GM12878 (cell line): Measurements from ENCODE around the gene MT1X. TPM values are rescaled to one million over a fixed set of nuclear protein-coding genes. Genes with fewer than 3 reads are reported as not detected.

ENCODE experiments used
- ATAC-seq: fragments of 200-7000 bp; cut with Tn5 transposase; 3 replicates; pipeline ENCODE4 v1.9.1; 2020; ENCODE audit warnings: mild to moderate bottlenecking, moderate library complexity
- BruUV-seq: library from RNA; stranded (reverse); fragments of 400-500 nt; replicated peaks from 2 replicates; lab custom pipeline; 2021; lab: Mats Ljungman, UMichigan
- CTCF ChIA-PET: fragments of 300-600 bp; sonication (Branson Sonifier 250); formaldehyde crosslinking; extraction: SDS; loops from one replicate; lab custom pipeline; 2021; ENCODE audit warnings: inconsistent platforms; lab: Yijun Ruan, JAX
- POLR2A ChIA-PET: fragments of 350-600 bp; formaldehyde crosslinking; extraction: SDS; loops from one replicate; lab custom pipeline; 2021; ENCODE audit warnings: inconsistent platforms; lab: Charles Lee
- RAD21 ChIA-PET: fragments of 300-600 bp; sonication (Branson Sonifier 250); formaldehyde crosslinking; loops from one replicate; lab custom pipeline; 2023; ENCODE audit warnings: antibody characterized with exemption; ENCODE audit not compliant: unreplicated experiment; lab: Charles Lee
- SMC1A ChIA-PET: fragments of 300-600 bp; sonication (Branson Sonifier 250); formaldehyde crosslinking; loops from one replicate; lab custom pipeline; 2023; ENCODE audit not compliant: unreplicated experiment, uncharacterized antibody; lab: Charles Lee
- DNase-seq: peaks from one replicate; pipeline ENCODE4 v3.0.0-alpha.2; 2011; ENCODE audit warnings: low read depth, low spot score
- FAIRE-seq: peaks from 3 replicates; lab custom pipeline; 2011; peaks lifted over from hg19 to GRCh38; lab: Jason Lieb, UNC
- H2AFZ ChIP-seq: 2 replicates; pipeline ENCODE4 v1.6.0; 2011; ENCODE audit warnings: low read depth, low read length, control low read depth; ENCODE audit not compliant: control insufficient read depth
- H3K27ac ChIP-seq: 2 replicates; pipeline ENCODE4 v1.5.1; 2011; ENCODE audit warnings: control low read depth; ENCODE audit not compliant: control insufficient read depth, insufficient read depth
- H3K27me3 ChIP-seq, 2 experiments: replicated peaks in 1 of 2; 2 replicates each; pipeline versions ENCODE4 v1.6.0 to v1.6.1; 2011; ENCODE audit warnings: low read length in 1 of 2; ENCODE audit not compliant: control insufficient read depth in 2 of 2, insufficient read depth in 2 of 2
- H3K36me3 ChIP-seq, 2 experiments: 2 replicates each; pipeline ENCODE4 v1.5.1; 2011; ENCODE audit warnings: low read length in 1 of 2; ENCODE audit not compliant: control insufficient read depth in 2 of 2, insufficient read depth in 2 of 2
- H3K4me1 ChIP-seq: 2 replicates; pipeline ENCODE4 v1.6.1; 2011; ENCODE audit warnings: mild to moderate bottlenecking, low read length, moderate library complexity, mixed read lengths; ENCODE audit not compliant: control insufficient read depth, insufficient read depth
- H3K4me2 ChIP-seq: 2 replicates; pipeline ENCODE4 v1.6.0; 2011; ENCODE audit warnings: control low read depth; ENCODE audit not compliant: control insufficient read depth, insufficient read depth
- H3K4me3 ChIP-seq: fragments of 200-600 bp; sonication (generic); 2 replicates; pipeline ENCODE4 v1.5.1; 2016
- H3K79me2 ChIP-seq: 2 replicates; pipeline ENCODE4 v1.6.0; 2011; ENCODE audit warnings: low read length; ENCODE audit not compliant: control insufficient read depth, insufficient read depth
- H3K9ac ChIP-seq: 2 replicates; pipeline ENCODE4 v1.8.0; 2011; ENCODE audit warnings: low read length, control low read depth, mixed read lengths; ENCODE audit not compliant: control insufficient read depth, insufficient read depth
- H3K9me3 ChIP-seq: replicated peaks from 3 replicates; pipeline ENCODE4 v1.5.1; 2011; ENCODE audit warnings: mild to moderate bottlenecking, low read length; ENCODE audit not compliant: control insufficient read depth, insufficient read depth
- H4K20me1 ChIP-seq: 2 replicates; pipeline ENCODE4 v1.6.0; 2011; ENCODE audit not compliant: control insufficient read depth, insufficient read depth
- BCL3 ChIP-seq: IDR thresholded peaks from 2 replicates; pipeline ENCODE4 v1.6.1; 2011; ENCODE audit warnings: borderline replicate concordance, low read depth, mild to moderate bottlenecking, moderate library complexity, low read length; ENCODE audit not compliant: insufficient read depth, poor library complexity, severe bottlenecking
- CHD1 ChIP-seq: IDR thresholded peaks from 2 replicates; pipeline ENCODE4 v1.6.1; 2012; ENCODE audit warnings: low read depth, low read length, improper control_type of control experiment
- DPF2 ChIP-seq: fragments of 450-650 bp; IDR thresholded peaks from 2 replicates; pipeline ENCODE4 v1.6.1; 2017; ENCODE audit warnings: mild to moderate bottlenecking
- MXI1 ChIP-seq: fragments of 150-350 bp; IDR thresholded peaks from 2 replicates; pipeline ENCODE4 v1.6.1; 2011; ENCODE audit warnings: low read depth, mild to moderate bottlenecking, inconsistent platforms, low read length, improper control_type of control experiment
- PML ChIP-seq: IDR thresholded peaks from 2 replicates; pipeline ENCODE4 v1.6.1; 2012; ENCODE audit warnings: low read length, inconsistent platforms
- RAD51 ChIP-seq: fragments of 450-650 bp; IDR thresholded peaks from 2 replicates; pipeline ENCODE4 v1.6.1; 2016; ENCODE audit warnings: moderate library complexity, mild to moderate bottlenecking, inconsistent platforms
- RB1 ChIP-seq: fragments of 450-650 bp; formaldehyde crosslinking; IDR thresholded peaks from 2 replicates; pipeline ENCODE4 v1.6.1; 2017; ENCODE audit warnings: mild to moderate bottlenecking, borderline replicate concordance
- RBBP5 ChIP-seq: fragments of 200-600 bp; sonication (generic); conservative IDR thresholded peaks from 2 replicates; pipeline ENCODE4 v1.6.1; 2016
- RCOR1 ChIP-seq: conservative IDR thresholded peaks from 2 replicates; pipeline ENCODE4 v1.6.1; 2012; ENCODE audit warnings: low read depth, low read length, improper control_type of control experiment
- RUNX3 ChIP-seq: IDR thresholded peaks from 2 replicates; pipeline ENCODE4 v1.6.1; 2012; ENCODE audit warnings: low read length, inconsistent platforms
- SMARCA5 ChIP-seq: fragments of 450-650 bp; IDR thresholded peaks from 2 replicates; pipeline ENCODE4 v1.6.1; 2017; ENCODE audit warnings: mild to moderate bottlenecking
- SP1 ChIP-seq: IDR thresholded peaks from one replicate; pipeline ENCODE4 v1.6.1; 2011; ENCODE audit warnings: low read depth, low read length
- SUPT20H ChIP-seq: IDR thresholded peaks from 2 replicates; pipeline ENCODE4 v1.6.1; 2011; ENCODE audit warnings: low read depth, mild to moderate bottlenecking, low read length, moderate library complexity, borderline replicate concordance; ENCODE audit not compliant: control insufficient read depth
- TARDBP ChIP-seq: IDR thresholded peaks from 2 replicates; pipeline ENCODE4 v1.6.1; 2016; ENCODE audit warnings: borderline replicate concordance
- TCF7 ChIP-seq: IDR thresholded peaks from 2 replicates; pipeline ENCODE4 v1.6.1; 2014; ENCODE audit warnings: antibody characterized with exemption, borderline replicate concordance
- YBX1 ChIP-seq: fragments of 450-650 bp; IDR thresholded peaks from 2 replicates; pipeline ENCODE4 v1.6.1; 2016; ENCODE audit warnings: antibody characterized with exemption
- ZNF207 ChIP-seq: fragments of 450-650 bp; IDR thresholded peaks from 2 replicates; pipeline ENCODE4 v1.6.1; 2014; ENCODE audit warnings: antibody characterized with exemption, mild to moderate bottlenecking, borderline replicate concordance
- WGBS: methylation state at CpG from one replicate; pipeline ENCODE4 v1.1.6; 2016; ENCODE audit warnings: low lambda C conversion rate; ENCODE audit not compliant: insufficient replicate concordance, insufficient coverage; ENCODE audit errors: missing lambda C conversion rate; 5-methylcytosine and 5-hydroxymethylcytosine counted together
- in situ Hi-C: fragments of 300-500 bp; cut with MboI; formaldehyde crosslinking; loops from 9 replicates; pipeline ENCODE4 v1.14.3; 2018; ENCODE audit warnings: mixed read lengths
- intact Hi-C: fragments of 100-400 bp; cut with micrococcal nuclease; formaldehyde crosslinking; loops from one replicate; pipeline ENCODE4 v1.14.2; 2022; ENCODE audit not compliant: unreplicated experiment
- polyA plus RNA-seq, 11 experiments: library from polyadenylated mRNA; depleted of rRNA in 4 of 11; unstranded in 6 of 11; stranded (reverse) in 5 of 11; fragments of >200 nt; fragmentation: Nextera tagmentation in 4 of 11; fragmentation: Illumina TruSeq in 1 of 11; extraction: Ambion mirVana in 4 of 11; extraction: Trizol in 1 of 11; gene quantifications; 1 replicate in 1 of 11; 2 replicates in 10 of 11; pipeline versions ENCODE4 v1.2.1 to v1.2.3, GENCODE V29; 2011 to 2016; ENCODE audit warnings: inconsistent platforms in 2 of 11, missing spikeins in 2 of 11, low read depth in 1 of 11
- total RNA-seq, 4 experiments: library from RNA; depleted of rRNA in 3 of 4; stranded (reverse); fragments of >200 nt in 3 of 4; fragmentation: Illumina TruSeq in 1 of 4; extraction: Trizol in 1 of 4; gene quantifications; 2 replicates each; pipeline versions ENCODE4 v1.2.1 to v1.2.3, GENCODE V29; 2013 to 2021
- TF ChIP-seq, protein P1 (sequence below): IDR thresholded peaks from 2 replicates; pipeline ENCODE4 v1.6.1; 2012; ENCODE audit warnings: low read length, inconsistent platforms
- TF ChIP-seq, protein P2 (sequence below): fragments of 450-650 bp; IDR thresholded peaks from 2 replicates; pipeline ENCODE4 v1.6.1; 2016; ENCODE audit warnings: mild to moderate bottlenecking, moderate library complexity, borderline replicate concordance

MT1X gene
- total and polyA plus RNA-seq, 10 of the 15 experiments (the other 5 are each of a cell fraction or from before 2014, with no cell fraction given): 5.8 to 65.6 (median 15.4) TPM

DNA sequence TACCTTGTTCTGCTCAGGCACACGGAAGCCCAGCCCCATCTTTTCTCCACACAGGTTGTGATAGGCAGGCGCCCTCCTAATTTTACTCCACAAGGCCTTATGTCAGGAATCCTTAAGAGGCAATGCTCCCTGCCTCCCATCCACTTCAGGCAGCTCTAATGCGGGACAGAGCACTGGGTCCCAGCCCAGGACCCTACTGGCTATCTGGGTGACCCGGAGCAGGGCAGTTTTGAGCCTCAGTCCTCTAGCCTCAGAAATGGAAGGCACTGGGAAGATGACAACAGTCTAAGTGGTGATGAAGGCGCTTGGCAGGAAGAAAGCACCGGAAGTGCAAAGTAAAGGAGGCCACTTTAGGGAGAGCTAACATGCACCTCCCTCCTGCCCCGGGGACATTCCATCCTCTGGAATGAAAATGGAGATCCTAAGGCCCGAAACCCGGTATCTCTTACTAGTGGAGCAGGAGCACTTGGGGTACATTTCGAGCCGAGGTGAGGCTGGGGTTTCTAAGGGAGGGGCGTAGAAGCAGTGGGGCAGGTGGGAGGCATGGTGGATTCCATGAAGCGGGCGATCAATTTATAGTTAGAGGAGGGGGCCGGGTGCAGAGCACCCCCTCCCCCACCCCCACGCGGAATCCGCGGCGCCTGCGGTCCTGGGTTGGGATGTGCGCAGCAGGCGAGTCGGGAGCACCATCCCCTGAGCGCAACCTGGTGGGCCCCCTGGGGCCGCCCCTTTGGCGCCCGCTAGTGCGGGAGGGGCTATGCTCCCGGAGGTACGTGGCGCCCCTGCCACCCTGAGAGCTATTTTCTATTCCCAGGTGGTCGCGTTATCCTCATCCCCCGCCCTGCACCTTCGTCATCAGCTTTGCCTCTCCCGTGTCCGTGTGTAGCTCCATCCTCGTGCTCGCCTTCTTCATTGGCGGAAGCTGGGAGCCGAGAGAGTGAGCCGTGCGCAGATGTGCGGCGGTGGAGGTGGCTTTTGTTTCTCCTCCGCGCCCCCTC, 19.6 kb upstream of the MT1X start:
- H3K4me2 ChIP-seq: no peak overlapping the region
- H4K20me1 ChIP-seq: no peaks in the 10 kb centered on the region
- no peak overlapping the region for H3K27ac ChIP-seq
- no peaks in the 10 kb centered on the region for H3K9me3 ChIP-seq
- ChIA-PET RAD21 (no interaction called here), POLR2A (no interaction called here), CTCF (no interaction called here), SMC1A (interaction anchor here (1.3 kb wide), 1 partner anchor 58 kb away, joined by 3 read pairs; no protein-coding TSS in a partner anchor)
- no peak overlapping the region for H2AFZ ChIP-seq
- peaks cover 18 to 27% of the 10 kb centered on the region in 2 experiments for H3K27me3 ChIP-seq
- H3K79me2 ChIP-seq: no peaks in the 10 kb centered on the region
- TF ChIP-seq BCL3: no peak
- TF ChIP-seq YBX1: no peak
- no peak for TF ChIP-seq RAD51
- no peak for TF ChIP-seq PML
- TF ChIP-seq, protein P1, sequence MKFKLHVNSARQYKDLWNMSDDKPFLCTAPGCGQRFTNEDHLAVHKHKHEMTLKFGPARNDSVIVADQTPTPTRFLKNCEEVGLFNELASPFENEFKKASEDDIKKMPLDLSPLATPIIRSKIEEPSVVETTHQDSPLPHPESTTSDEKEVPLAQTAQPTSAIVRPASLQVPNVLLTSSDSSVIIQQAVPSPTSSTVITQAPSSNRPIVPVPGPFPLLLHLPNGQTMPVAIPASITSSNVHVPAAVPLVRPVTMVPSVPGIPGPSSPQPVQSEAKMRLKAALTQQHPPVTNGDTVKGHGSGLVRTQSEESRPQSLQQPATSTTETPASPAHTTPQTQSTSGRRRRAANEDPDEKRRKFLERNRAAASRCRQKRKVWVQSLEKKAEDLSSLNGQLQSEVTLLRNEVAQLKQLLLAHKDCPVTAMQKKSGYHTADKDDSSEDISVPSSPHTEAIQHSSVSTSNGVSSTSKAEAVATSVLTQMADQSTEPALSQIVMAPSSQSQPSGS: no peak
- no peak for TF ChIP-seq RBBP5
- TF ChIP-seq RCOR1: no peak
- TF ChIP-seq RB1: no peak
- no peak for TF ChIP-seq SP1
- TF ChIP-seq SMARCA5: no peak
- no peak for TF ChIP-seq MXI1
- no peak for TF ChIP-seq DPF2
- no peak for TF ChIP-seq CHD1
- TF ChIP-seq RUNX3: no peak
- no peak for TF ChIP-seq TCF7
- no peak for TF ChIP-seq SUPT20H
- no peak for TF ChIP-seq ZNF207
- TF ChIP-seq, protein P2, sequence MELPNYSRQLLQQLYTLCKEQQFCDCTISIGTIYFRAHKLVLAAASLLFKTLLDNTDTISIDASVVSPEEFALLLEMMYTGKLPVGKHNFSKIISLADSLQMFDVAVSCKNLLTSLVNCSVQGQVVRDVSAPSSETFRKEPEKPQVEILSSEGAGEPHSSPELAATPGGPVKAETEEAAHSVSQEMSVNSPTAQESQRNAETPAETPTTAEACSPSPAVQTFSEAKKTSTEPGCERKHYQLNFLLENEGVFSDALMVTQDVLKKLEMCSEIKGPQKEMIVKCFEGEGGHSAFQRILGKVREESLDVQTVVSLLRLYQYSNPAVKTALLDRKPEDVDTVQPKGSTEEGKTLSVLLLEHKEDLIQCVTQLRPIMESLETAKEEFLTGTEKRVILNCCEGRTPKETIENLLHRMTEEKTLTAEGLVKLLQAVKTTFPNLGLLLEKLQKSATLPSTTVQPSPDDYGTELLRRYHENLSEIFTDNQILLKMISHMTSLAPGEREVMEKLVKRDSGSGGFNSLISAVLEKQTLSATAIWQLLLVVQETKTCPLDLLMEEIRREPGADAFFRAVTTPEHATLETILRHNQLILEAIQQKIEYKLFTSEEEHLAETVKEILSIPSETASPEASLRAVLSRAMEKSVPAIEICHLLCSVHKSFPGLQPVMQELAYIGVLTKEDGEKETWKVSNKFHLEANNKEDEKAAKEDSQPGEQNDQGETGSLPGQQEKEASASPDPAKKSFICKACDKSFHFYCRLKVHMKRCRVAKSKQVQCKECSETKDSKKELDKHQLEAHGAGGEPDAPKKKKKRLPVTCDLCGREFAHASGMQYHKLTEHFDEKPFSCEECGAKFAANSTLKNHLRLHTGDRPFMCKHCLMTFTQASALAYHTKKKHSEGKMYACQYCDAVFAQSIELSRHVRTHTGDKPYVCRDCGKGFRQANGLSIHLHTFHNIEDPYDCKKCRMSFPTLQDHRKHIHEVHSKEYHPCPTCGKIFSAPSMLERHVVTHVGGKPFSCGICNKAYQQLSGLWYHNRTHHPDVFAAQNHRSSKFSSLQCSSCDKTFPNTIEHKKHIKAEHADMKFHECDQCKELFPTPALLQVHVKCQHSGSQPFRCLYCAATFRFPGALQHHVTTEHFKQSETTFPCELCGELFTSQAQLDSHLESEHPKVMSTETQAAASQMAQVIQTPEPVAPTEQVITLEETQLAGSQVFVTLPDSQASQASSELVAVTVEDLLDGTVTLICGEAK: no peak
- no peak for TF ChIP-seq TARDBP
- H3K9ac ChIP-seq: no peak overlapping the region
- FAIRE-seq (no peak), DNase-seq (no peak), ATAC-seq (no peak)
- WGBS: 27% methylated on average over 36 of the region's 48 CpGs
- H3K4me1 ChIP-seq: no peaks in the 10 kb centered on the region
- intact Hi-C loops: no loop called here
- H3K36me3 ChIP-seq: no peaks in the 10 kb centered on the region
- in situ Hi-C loops: no loop called here
- no TSS peak for BruUV-seq
- no peak overlapping the region for H3K4me3 ChIP-seq
